ENCODE results near the gene CACNA2D3.
"Not testable (repeated sequence)": the region's sequence is repeated elsewhere in the genome, so short reads cannot be mapped to it uniquely, and the experiment has no call there.

Gene CACNA2D3

DNA sequence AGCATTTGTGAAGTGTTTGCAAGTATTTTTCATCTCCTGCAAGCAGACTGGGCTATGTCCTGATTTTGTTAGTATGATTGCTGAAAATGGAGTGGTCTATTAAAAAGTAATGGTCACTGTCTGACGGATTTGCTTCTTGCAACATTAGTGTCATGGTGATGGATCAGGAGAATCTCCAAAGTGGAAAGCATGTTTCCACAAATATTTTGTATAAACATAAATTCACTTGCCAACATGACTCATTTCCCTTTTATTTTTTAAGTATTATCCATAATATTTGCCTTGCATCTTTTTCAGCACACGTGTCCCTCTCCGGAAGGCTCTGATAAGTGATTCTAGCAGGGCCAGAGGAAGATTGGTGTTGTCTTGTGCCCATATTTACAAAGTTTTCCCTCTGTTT, 27.4 kb upstream of the CACNA2D3 start:
- no peaks in the 10 kb centered on the region for H3K36me3 ChIP-seq (ENCODE audit: low read length)
- no peaks in the 10 kb centered on the region for H3K27me3 ChIP-seq (ENCODE audit: low read length)
- no peak for TF ChIP-seq EZH2phosphoT487 (conservative IDR thresholded peaks at IDR 0.05; ENCODE audit: low read length)
- TF ChIP-seq, protein P1, sequence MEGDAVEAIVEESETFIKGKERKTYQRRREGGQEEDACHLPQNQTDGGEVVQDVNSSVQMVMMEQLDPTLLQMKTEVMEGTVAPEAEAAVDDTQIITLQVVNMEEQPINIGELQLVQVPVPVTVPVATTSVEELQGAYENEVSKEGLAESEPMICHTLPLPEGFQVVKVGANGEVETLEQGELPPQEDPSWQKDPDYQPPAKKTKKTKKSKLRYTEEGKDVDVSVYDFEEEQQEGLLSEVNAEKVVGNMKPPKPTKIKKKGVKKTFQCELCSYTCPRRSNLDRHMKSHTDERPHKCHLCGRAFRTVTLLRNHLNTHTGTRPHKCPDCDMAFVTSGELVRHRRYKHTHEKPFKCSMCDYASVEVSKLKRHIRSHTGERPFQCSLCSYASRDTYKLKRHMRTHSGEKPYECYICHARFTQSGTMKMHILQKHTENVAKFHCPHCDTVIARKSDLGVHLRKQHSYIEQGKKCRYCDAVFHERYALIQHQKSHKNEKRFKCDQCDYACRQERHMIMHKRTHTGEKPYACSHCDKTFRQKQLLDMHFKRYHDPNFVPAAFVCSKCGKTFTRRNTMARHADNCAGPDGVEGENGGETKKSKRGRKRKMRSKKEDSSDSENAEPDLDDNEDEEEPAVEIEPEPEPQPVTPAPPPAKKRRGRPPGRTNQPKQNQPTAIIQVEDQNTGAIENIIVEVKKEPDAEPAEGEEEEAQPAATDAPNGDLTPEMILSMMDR (IDR thresholded peaks at IDR 0.05; ENCODE audit: insufficient read depth, low read length, poor library complexity, severe bottlenecking) = no peak
- no peak overlapping the region for H3K4me2 ChIP-seq (ENCODE audit: low read depth, low read length, poor library complexity, severe bottlenecking)
- H4K20me1 ChIP-seq (ENCODE audit: low read depth, low read length) = no peaks in the 10 kb centered on the region
- H3K79me2 ChIP-seq (ENCODE audit: insufficient read depth, low read length) = no peaks in the 10 kb centered on the region
- H3K9me3 ChIP-seq (ENCODE audit: insufficient read depth, low read length) = no peaks in the 10 kb centered on the region
- H3K27ac ChIP-seq (ENCODE audit: low read depth, low read length) = no peak overlapping the region
- H3K9me2 ChIP-seq (replicated peaks; ENCODE audit: insufficient read depth, low read length) = no peaks in the 10 kb centered on the region
- H3K9ac ChIP-seq (ENCODE audit: low read length) = no peak overlapping the region
- H2AFZ ChIP-seq (ENCODE audit: low read depth, low read length, severe bottlenecking) = no peak overlapping the region
- H3F3A ChIP-seq (ENCODE audit: insufficient read depth) = no peaks in the 10 kb centered on the region
- H3K4me3 ChIP-seq (ENCODE audit: insufficient read depth, low read length, poor library complexity, severe bottlenecking) = no peak overlapping the region

DNA sequence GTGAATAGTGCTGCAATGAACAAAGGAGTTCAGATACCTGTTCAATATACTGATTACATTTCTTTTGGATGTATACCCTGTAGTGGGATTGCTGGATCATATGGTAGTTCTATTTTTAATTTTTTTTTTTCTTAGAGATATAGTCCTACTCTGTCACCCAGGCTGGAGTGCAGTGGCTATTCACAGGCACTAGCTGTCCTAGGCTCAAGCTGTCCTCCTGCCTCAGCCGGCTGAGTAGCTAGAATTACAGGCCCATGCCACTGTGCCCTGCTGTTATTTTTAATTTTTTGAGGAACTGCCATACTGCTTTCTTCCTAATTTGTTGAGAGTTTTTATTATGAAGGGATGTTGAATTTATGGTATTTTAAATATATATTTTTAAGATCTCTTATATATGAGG, 23.0 kb upstream of the CACNA2D3 start:
- TF ChIP-seq, protein P1 (IDR thresholded peaks at IDR 0.05; ENCODE audit: insufficient read depth, low read length, poor library complexity, severe bottlenecking) = no peak
- TF ChIP-seq EZH2phosphoT487 (conservative IDR thresholded peaks at IDR 0.05; ENCODE audit: low read length) = no peak
- no peak overlapping the region for H3K4me3 ChIP-seq (ENCODE audit: insufficient read depth, low read length, poor library complexity, severe bottlenecking)
- no peaks in the 10 kb centered on the region for H3K27me3 ChIP-seq (ENCODE audit: low read length)
- H3K4me2 ChIP-seq (ENCODE audit: low read depth, low read length, poor library complexity, severe bottlenecking) = no peak overlapping the region
- H3F3A ChIP-seq (ENCODE audit: insufficient read depth) = no peaks in the 10 kb centered on the region
- H3K9ac ChIP-seq (ENCODE audit: low read length) = no peak overlapping the region
- H2AFZ ChIP-seq (ENCODE audit: low read depth, low read length, severe bottlenecking) = no peak overlapping the region
- no peak overlapping the region for H3K27ac ChIP-seq (ENCODE audit: low read depth, low read length)
- no peaks in the 10 kb centered on the region for H3K9me2 ChIP-seq (replicated peaks; ENCODE audit: insufficient read depth, low read length)
- H3K9me3 ChIP-seq (ENCODE audit: insufficient read depth, low read length) = no peaks in the 10 kb centered on the region
- H3K79me2 ChIP-seq (ENCODE audit: insufficient read depth, low read length) = no peaks in the 10 kb centered on the region
- no peaks in the 10 kb centered on the region for H3K36me3 ChIP-seq (ENCODE audit: low read length)
- H4K20me1 ChIP-seq (ENCODE audit: low read depth, low read length) = no peaks in the 10 kb centered on the region

DNA sequence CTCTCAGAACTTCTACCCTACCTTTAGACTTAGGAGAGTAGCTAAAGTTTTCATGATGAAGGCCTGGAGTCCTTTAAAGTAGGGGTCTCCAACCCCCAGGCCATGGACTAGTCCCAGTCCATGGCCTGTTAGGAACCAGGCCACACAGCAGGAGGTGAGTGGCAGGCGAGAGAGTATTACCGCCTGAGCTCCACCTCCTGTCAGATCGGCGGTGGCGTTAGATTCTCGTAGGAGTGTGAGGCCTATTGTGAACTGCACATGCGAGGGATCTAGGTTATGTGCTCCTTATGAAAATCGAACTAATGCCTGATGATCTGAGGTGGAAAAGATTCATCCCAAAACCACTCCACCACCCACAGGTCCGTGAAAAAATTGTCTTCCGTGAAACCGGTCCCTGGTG, 18.3 kb upstream of the CACNA2D3 start:
- no peak overlapping the region for H3K27ac ChIP-seq (ENCODE audit: low read depth, low read length)
- H3K9me3 ChIP-seq (ENCODE audit: insufficient read depth, low read length) = no peaks in the 10 kb centered on the region
- no peak overlapping the region for H2AFZ ChIP-seq (ENCODE audit: low read depth, low read length, severe bottlenecking)
- no peaks in the 10 kb centered on the region for H3F3A ChIP-seq (ENCODE audit: insufficient read depth)
- no peaks in the 10 kb centered on the region for H3K36me3 ChIP-seq (ENCODE audit: low read length)
- H3K4me3 ChIP-seq (ENCODE audit: insufficient read depth, low read length, poor library complexity, severe bottlenecking) = no peak overlapping the region
- no peaks in the 10 kb centered on the region for H3K79me2 ChIP-seq (ENCODE audit: insufficient read depth, low read length)
- no peaks in the 10 kb centered on the region for H4K20me1 ChIP-seq (ENCODE audit: low read depth, low read length)
- no peaks in the 10 kb centered on the region for H3K27me3 ChIP-seq (ENCODE audit: low read length)
- no peaks in the 10 kb centered on the region for H3K9me2 ChIP-seq (replicated peaks; ENCODE audit: insufficient read depth, low read length)
- TF ChIP-seq, protein P1 (IDR thresholded peaks at IDR 0.05; ENCODE audit: insufficient read depth, low read length, poor library complexity, severe bottlenecking) = no peak
- no peak for TF ChIP-seq EZH2phosphoT487 (conservative IDR thresholded peaks at IDR 0.05; ENCODE audit: low read length)
- H3K9ac ChIP-seq (ENCODE audit: low read length) = no peak overlapping the region
- no peak overlapping the region for H3K4me2 ChIP-seq (ENCODE audit: low read depth, low read length, poor library complexity, severe bottlenecking)

DNA sequence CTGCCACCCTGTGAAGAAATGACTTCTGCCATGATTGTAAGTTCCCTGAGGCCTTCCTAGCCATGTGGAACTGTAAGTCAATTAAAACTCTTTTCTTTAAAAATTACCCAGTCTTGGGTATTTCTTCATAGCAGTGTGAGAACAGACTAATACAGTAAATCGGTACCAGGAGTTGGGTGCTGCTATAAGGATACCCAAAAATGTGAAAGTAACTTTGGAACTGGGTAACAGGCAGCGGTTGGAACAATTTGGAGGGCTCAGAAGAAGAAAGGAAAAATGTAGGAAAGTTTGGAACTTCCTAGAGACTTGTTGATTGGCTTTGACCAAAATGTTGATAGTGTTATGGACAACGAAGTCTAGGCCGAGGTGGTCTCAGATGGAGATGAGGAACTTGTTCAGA, 6.2 kb upstream of the CACNA2D3 start:
- H3K4me3 ChIP-seq (ENCODE audit: insufficient read depth, low read length, poor library complexity, severe bottlenecking); H3K27me3 ChIP-seq (ENCODE audit: low read length); H3K79me2 ChIP-seq (ENCODE audit: insufficient read depth, low read length); H3F3A ChIP-seq (ENCODE audit: insufficient read depth); H3K4me2 ChIP-seq (ENCODE audit: low read depth, low read length, poor library complexity, severe bottlenecking); H4K20me1 ChIP-seq (ENCODE audit: low read depth, low read length); H3K27ac ChIP-seq (ENCODE audit: low read depth, low read length); H3K36me3 ChIP-seq (ENCODE audit: low read length); H3K9me3 ChIP-seq (ENCODE audit: insufficient read depth, low read length); H3K9me2 ChIP-seq (replicated peaks; ENCODE audit: insufficient read depth, low read length); H2AFZ ChIP-seq (ENCODE audit: low read depth, low read length, severe bottlenecking); H3K9ac ChIP-seq (ENCODE audit: low read length): not testable (repeated sequence)

All from SU-DHL-6 (cell line).